Measurements from ENCODE around the gene WRNIP1. TPM values are rescaled to one million over a fixed set of nuclear protein-coding genes. Genes with fewer than 3 reads are reported as not detected.

The WRNIP1 gene
- total RNA-seq, 2 experiments from 2014 or later: 47.6 to 47.8 TPM

Other genes starting within 250 kb of the WRNIP1 start
- under 1 TPM; 0.10 to 0.21 TPM for gene MYLK4, start 14.5 kb upstream of the WRNIP1 start, total RNA-seq
- gene SERPINB1, start 76.5 kb downstream of the WRNIP1 start, total RNA-seq: 10 to 100 TPM; 38.1 to 44.7 TPM
- gene SERPINB9, start 137.9 kb downstream of the WRNIP1 start, total RNA-seq: 10 to 100 TPM; 51.3 to 51.4 TPM
- gene SERPINB6, start 206.2 kb downstream of the WRNIP1 start, total RNA-seq: 10 to 100 TPM; 54.9 to 56.0 TPM
- gene NQO2, start 234.5 kb downstream of the WRNIP1 start, total RNA-seq: 10 to 100 TPM; 12.8 to 13.7 TPM

Measured in activated naive CD8-positive, alpha-beta T cell treated with anti-CD3 and anti-CD28 coated beads for 36 hours (primary cell).